ENCODE measurements around the gene CRELD2. TPM values are rescaled to one million over a fixed set of nuclear protein-coding genes. Genes with fewer than 3 reads are reported as not detected.

The CRELD2 gene
- total and polyA plus RNA-seq, 2 of the 13 experiments (the other 11 are each of a cell fraction or from before 2014, with no cell fraction given): 17.2 to 44.7 TPM

DNA sequence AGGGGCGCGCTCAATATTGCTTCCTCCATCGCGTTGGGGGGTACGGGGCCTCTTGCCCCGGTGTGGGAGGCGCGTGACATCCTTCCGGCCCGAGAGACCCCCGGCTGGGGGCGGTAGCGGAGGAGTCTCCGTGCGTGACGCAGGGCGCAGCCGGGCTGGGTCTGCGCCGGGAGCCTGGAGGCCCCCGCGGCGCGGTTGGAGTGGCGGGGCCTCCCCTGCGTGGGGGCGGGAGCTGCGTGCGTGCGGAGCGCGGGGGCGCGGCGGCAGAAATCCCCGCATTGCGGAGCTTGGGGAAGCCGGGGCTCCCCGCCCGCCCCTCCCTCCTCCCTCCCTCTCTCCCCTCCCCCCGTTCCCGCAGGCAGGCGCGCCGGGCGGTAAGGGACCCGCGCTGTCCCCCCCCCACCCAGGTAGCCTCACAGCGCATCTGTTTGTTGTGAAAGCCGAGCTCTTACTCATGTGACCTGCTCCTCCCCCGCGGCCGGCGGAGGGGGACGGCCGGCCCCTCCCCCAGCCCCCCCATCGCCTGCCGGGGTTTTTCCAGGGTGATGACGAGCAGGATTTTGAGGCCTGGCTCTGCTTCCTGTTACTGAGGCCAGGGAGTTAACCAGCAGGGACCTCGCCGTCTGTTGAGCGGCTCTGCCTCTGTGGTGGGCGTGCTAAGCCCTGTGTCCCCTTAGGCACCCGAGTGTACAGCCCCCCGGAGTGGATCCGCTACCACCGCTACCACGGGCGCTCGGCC lies 43.7 kb downstream of the CRELD2 start (continued):
- no peak for TF ChIP-seq PAX8 (CRISPR knock-in tag; IDR thresholded peaks at IDR 0.05; ENCODE audit: borderline replicate concordance)
- no peak for TF ChIP-seq ADNP (CRISPR knock-in tag; IDR thresholded peaks at IDR 0.05)
- TF ChIP-seq AGO2 (optimal IDR thresholded peaks at IDR 0.05; ENCODE audit: low read depth, low read length): no peak
- no peak for TF ChIP-seq ZBTB8A (CRISPR knock-in tag; IDR thresholded peaks at IDR 0.05; ENCODE audit: borderline replicate concordance, low read depth)
- TF ChIP-seq NFATC3 (CRISPR knock-in tag; IDR thresholded peaks at IDR 0.05): no peak
- TF ChIP-seq ARNT2 (CRISPR knock-in tag; IDR thresholded peaks at IDR 0.05; ENCODE audit: low read depth): peak; percentile 5; the same call in 1 of the 2 replicates
- TF ChIP-seq HNRNPLL (IDR thresholded peaks at IDR 0.05; ENCODE audit: low read depth, low read length, poor library complexity, severe bottlenecking): no peak
- 0 out of 2 replicates have a peak, but pooled peaks have one; percentile 43 for TF ChIP-seq ZMYM3 (CRISPR knock-in tag; IDR thresholded peaks at IDR 0.05)
- TF ChIP-seq GATAD2A (CRISPR knock-in tag; IDR thresholded peaks at IDR 0.05): no peak
- TF ChIP-seq, protein P1, sequence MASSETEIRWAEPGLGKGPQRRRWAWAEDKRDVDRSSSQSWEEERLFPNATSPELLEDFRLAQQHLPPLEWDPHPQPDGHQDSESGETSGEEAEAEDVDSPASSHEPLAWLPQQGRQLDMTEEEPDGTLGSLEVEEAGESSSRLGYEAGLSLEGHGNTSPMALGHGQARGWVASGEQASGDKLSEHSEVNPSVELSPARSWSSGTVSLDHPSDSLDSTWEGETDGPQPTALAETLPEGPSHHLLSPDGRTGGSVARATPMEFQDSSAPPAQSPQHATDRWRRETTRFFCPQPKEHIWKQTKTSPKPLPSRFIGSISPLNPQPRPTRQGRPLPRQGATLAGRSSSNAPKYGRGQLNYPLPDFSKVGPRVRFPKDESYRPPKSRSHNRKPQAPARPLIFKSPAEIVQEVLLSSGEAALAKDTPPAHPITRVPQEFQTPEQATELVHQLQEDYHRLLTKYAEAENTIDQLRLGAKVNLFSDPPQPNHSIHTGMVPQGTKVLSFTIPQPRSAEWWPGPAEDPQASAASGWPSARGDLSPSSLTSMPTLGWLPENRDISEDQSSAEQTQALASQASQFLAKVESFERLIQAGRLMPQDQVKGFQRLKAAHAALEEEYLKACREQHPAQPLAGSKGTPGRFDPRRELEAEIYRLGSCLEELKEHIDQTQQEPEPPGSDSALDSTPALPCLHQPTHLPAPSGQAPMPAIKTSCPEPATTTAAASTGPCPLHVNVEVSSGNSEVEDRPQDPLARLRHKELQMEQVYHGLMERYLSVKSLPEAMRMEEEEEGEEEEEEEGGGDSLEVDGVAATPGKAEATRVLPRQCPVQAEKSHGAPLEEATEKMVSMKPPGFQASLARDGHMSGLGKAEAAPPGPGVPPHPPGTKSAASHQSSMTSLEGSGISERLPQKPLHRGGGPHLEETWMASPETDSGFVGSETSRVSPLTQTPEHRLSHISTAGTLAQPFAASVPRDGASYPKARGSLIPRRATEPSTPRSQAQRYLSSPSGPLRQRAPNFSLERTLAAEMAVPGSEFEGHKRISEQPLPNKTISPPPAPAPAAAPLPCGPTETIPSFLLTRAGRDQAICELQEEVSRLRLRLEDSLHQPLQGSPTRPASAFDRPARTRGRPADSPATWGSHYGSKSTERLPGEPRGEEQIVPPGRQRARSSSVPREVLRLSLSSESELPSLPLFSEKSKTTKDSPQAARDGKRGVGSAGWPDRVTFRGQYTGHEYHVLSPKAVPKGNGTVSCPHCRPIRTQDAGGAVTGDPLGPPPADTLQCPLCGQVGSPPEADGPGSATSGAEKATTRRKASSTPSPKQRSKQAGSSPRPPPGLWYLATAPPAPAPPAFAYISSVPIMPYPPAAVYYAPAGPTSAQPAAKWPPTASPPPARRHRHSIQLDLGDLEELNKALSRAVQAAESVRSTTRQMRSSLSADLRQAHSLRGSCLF (CRISPR knock-in tag; IDR thresholded peaks at IDR 0.05; ENCODE audit: borderline replicate concordance): no peak
- no peak for TF ChIP-seq SMAD9 (CRISPR knock-in tag; IDR thresholded peaks at IDR 0.05)
- TF ChIP-seq ZNF891 (CRISPR knock-in tag; IDR thresholded peaks at IDR 0.05): no peak
- TF ChIP-seq ZSCAN30 (CRISPR knock-in tag; IDR thresholded peaks at IDR 0.05): no peak
- peak; percentile 83 for TF ChIP-seq BHLHE40 (IDR thresholded peaks at IDR 0.05; ENCODE audit: low read length)
- TF ChIP-seq ATF7-NPFF (CRISPR knock-in tag; IDR thresholded peaks at IDR 0.05; ENCODE audit: low read depth): no peak
- no peak for TF ChIP-seq GMEB1 (CRISPR knock-in tag; IDR thresholded peaks at IDR 0.05; ENCODE audit: borderline replicate concordance)
- peak; percentile 54; the same call in 1 of the 2 replicates for TF ChIP-seq ZNF292 (CRISPR knock-in tag; IDR thresholded peaks at IDR 0.05; ENCODE audit: borderline replicate concordance, low read depth)
- TF ChIP-seq FOXO4 (CRISPR knock-in tag; conservative IDR thresholded peaks at IDR 0.05): no peak
- TF ChIP-seq MTA3 (CRISPR knock-in tag; IDR thresholded peaks at IDR 0.05): no peak
- TF ChIP-seq GZF1 (CRISPR knock-in tag; IDR thresholded peaks at IDR 0.05): 0 out of 2 replicates have a peak, but pooled peaks have one; percentile 71

Data from HepG2 (cell line).